Lower lobe of right lung (tissue), 2 donors: Measurements from ENCODE around the gene TPM4. TPM values are rescaled to one million over a fixed set of nuclear protein-coding genes. Genes with fewer than 3 reads are reported as not detected.

ENCODE experiments used
- ATAC-seq, 2 donors: fragments of 200-7000 bp; cut with Tn5 transposase; one replicate each; pipeline ENCODE4 v1.9.1; 2020 to 2022; ENCODE audit warnings: mild to moderate bottlenecking in 2 of 2, moderate library complexity in 2 of 2
- DNase-seq: peaks from one replicate; pipeline ENCODE4 v3.0.0-alpha.2; 2020
- H3K27ac ChIP-seq: fragments of 200-600 bp; one replicate; pipeline ENCODE4 v1.8.0; 2022
- H3K27me3 ChIP-seq: fragments of 200-600 bp; one replicate; pipeline ENCODE4 v1.8.0; 2022; ENCODE audit warnings: low read depth
- H3K36me3 ChIP-seq: fragments of 200-600 bp; one replicate; pipeline ENCODE4 v1.8.0; 2022; ENCODE audit warnings: mild to moderate bottlenecking
- H3K4me1 ChIP-seq: fragments of 200-600 bp; one replicate; pipeline ENCODE4 v1.8.0; 2022
- H3K4me3 ChIP-seq: fragments of 200-600 bp; one replicate; pipeline ENCODE4 v1.8.0; 2022; ENCODE audit warnings: mild to moderate bottlenecking
- H3K9me3 ChIP-seq: fragments of 200-600 bp; one replicate; pipeline ENCODE4 v1.8.0; 2022
- intact Hi-C: fragments of 100-400 bp; cut with DNase I; formaldehyde crosslinking; loops from one replicate; pipeline ENCODE4 v1.11.0; 2022
- total RNA-seq: library from RNA; stranded (reverse); fragmentation: NEBNext Ultra II Directional; extraction: Animal tissue kit (Norgen Biotek cat#: 25700); gene quantifications from one replicate; pipeline ENCODE4 v1.2.1, GENCODE V29; 2021
- TF ChIP-seq, protein P1 (sequence below): fragments of 200-600 bp; IDR thresholded peaks from one replicate; pipeline ENCODE4 v1.8.0; 2022; ENCODE audit warnings: antibody characterized with exemption, mild to moderate bottlenecking
- donor health status: DM: no; HTN: yes; CAD: no; lungs with severe emphysema.

Gene TPM4
- total RNA-seq, 1 donor from 2014 or later, result 319 TPM

DNA sequence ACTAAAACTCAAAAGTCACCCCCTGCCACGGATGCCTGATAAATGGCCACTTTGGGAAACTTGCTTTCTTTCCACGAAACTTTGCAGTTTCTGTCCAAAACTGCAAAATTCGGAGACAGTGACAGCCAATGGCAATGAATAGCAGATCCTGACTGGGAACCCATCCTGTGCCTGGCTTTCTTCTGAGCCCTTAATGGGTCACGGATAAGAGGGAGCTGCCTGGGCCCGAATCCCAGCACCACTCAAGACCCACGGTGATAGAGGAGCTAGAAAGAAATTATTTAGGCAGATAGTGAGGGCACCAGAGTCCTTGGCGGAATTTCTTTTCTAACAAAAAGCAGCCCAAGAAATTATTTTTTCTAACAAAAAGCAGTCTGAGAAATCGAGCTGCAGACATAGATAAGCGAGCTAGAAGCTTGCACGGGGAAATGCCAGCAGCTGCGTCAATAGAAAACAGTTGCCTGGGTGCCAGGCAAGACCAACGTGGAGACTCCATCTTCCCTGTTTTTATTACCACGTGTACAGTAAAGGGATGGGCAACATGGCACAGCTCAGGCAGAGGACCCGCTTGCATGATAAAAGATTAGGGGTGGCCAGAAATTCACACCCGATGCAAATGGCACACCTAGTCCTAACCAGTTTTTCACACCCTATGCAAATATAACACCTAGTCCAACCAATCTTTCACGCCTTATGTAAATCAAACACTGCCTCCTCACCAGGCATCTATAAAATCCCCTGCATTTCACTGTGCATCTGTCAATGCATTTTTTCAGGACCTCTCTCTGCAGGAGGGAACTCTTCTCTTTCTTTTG is 60.1 kb downstream of the TPM4 start:
- H3K9me3 ChIP-seq, result no peaks in the 10 kb centered on the region
- H3K4me1 ChIP-seq, result no peaks in the 10 kb centered on the region
- ATAC-seq (no peak), DNase-seq (no peak)
- no peaks in the 10 kb centered on the region for H3K27me3 ChIP-seq
- TF ChIP-seq, protein P1, sequence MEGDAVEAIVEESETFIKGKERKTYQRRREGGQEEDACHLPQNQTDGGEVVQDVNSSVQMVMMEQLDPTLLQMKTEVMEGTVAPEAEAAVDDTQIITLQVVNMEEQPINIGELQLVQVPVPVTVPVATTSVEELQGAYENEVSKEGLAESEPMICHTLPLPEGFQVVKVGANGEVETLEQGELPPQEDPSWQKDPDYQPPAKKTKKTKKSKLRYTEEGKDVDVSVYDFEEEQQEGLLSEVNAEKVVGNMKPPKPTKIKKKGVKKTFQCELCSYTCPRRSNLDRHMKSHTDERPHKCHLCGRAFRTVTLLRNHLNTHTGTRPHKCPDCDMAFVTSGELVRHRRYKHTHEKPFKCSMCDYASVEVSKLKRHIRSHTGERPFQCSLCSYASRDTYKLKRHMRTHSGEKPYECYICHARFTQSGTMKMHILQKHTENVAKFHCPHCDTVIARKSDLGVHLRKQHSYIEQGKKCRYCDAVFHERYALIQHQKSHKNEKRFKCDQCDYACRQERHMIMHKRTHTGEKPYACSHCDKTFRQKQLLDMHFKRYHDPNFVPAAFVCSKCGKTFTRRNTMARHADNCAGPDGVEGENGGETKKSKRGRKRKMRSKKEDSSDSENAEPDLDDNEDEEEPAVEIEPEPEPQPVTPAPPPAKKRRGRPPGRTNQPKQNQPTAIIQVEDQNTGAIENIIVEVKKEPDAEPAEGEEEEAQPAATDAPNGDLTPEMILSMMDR, result no peak
- peaks cover 26% of the 10 kb centered on the region for H3K36me3 ChIP-seq
- H3K4me3 ChIP-seq, result no peak overlapping the region
- intact Hi-C loops, result no loop called here
- H3K27ac ChIP-seq, result no peak overlapping the region

DNA sequence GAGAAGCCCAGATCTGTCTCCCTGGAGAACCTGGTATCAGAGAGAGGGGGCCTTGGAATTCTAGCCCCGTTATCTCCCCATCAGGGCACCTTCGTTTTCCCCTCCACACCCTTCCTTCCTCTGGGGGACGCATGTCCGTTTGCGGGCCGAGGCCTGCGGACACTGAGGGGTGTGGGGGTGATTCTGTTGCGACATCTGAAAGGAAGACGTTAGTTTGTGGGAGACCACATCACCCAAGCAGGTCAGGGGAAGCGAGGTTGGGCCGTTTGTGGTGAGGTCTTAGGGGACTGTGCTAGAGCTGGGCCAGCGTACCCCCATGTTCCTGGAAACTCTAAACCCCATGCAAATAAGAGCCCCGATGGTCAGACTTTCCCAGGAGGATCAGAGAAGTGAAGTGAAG is 63.5 kb downstream of the TPM4 start:
- Histone ChIP-seq H3K4me3 (no peak overlapping the region), H3K27me3 (peaks cover 6% of the 10 kb centered on the region), H3K9me3 (no peaks in the 10 kb centered on the region), H3K27ac (no peak overlapping the region), H3K36me3 (no peaks in the 10 kb centered on the region), H3K4me1 (peaks cover 15% of the 10 kb centered on the region)
- ATAC-seq (no peak), DNase-seq (no peak)
- TF ChIP-seq, protein P1, result no peak
- intact Hi-C loops, result no loop called here

DNA sequence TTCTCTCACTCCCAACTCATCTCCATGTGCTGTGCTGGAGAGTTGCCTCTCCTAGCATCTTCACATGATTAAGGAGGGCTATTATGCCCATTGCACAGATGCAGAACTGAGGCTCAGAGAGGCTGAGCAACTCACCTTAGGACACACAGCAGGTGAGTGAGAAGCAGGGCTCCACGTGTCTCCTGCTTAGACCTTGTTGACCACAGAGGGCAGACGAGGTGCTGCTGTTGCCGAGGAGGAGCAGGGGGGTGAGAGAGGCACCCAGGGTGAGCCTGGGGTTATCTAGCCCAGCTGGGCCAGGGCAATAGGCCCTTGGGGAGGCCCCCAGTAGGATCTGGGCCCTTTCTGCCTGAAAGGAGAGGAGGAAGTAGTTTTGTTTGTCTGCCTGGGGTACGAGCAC is 64.7 kb downstream of the TPM4 start:
- Histone ChIP-seq H3K4me1 (peaks cover 15% of the 10 kb centered on the region), H3K36me3 (no peaks in the 10 kb centered on the region), H3K27ac (no peak overlapping the region), H3K4me3 (no peak overlapping the region), H3K27me3 (peaks cover 6% of the 10 kb centered on the region), H3K9me3 (no peaks in the 10 kb centered on the region)
- TF ChIP-seq, protein P1, result no peak
- ATAC-seq (peak in 1 of 2 donors; percentile 21), DNase-seq (no peak)
- intact Hi-C loops, result no loop called here

DNA sequence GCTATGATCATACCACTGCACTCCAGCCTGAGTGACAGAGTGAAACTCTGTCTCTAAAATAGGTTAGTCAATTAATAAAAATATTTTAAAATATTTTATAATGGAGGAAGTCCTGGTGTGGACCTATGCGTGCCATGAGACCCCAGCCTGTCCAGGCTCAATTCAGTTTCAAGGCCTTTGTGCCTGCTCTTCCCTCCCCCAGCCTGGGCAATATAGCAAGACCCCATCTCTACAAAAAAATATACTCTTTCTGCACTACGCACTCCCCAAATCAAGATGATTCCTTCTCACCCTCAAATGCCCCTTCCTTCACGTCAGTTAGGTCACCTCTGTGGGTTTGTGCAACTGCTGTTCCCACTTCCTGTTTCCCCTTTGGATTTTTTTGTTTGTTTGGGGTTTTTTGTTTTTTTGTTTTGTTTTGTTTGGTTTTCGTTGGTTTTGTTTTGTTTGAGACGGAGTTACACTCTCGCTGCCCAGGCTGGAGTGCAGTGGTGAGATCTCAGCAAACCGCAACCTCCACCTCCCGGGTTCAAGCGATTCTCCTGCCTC is 65.8 kb downstream of the TPM4 start:
- DNase-seq, result no peak
- Histone ChIP-seq H3K4me1 (peaks cover 15% of the 10 kb centered on the region), H3K36me3 (no peaks in the 10 kb centered on the region), H3K4me3 (no peak overlapping the region), H3K27ac (peak overlapping the region; percentile 31), H3K9me3 (no peaks in the 10 kb centered on the region), H3K27me3 (peaks cover 6% of the 10 kb centered on the region)
- no peak for ATAC-seq
- TF ChIP-seq, protein P1, result no peak
- intact Hi-C loops, result no loop called here

- Histone ChIP-seq H3K4me3 (peak within 1 kb of the TSS; percentile 50), H3K27ac (peak within 1 kb of the TSS; percentile 80), H3K4me1 (peaks cover 15% of the 10 kb centered on the region), H3K27me3 (peaks cover 6% of the 10 kb centered on the region), H3K9me3 (no peaks in the 10 kb centered on the region), H3K36me3 (no peaks in the 10 kb centered on the region)
- TF ChIP-seq, protein P1, result no peak
- peak; percentile 93 to 96 for ATAC-seq
- peak; percentile 94 for DNase-seq
- intact Hi-C loops, result no loop called here
These were observed 67.3 kb downstream of the TPM4 start, which contains the start of gene HSH2D for GRCh38 chr19:16143399-16144215. Gene HSH2D (plus strand): TSS chr19:16143685. CDS start chr19:16148751, 5,066 bp downstream.
